ENCODE measurements around the gene HELZ2.

HELZ2 gene

GRCh38 chr20:63597651-63598478 lies 23.8 kb upstream of the HELZ2 start:
- no peak for DNase-seq

GRCh38 chr20:63596423-63596822 lies 22.4 kb upstream of the HELZ2 start:
- DNase-seq, result no peak

GRCh38 chr20:63595416-63596127 lies 21.5 kb upstream of the HELZ2 start:
- DNase-seq, result no peak

- DNase-seq, result no peak
These were observed 20.1 kb upstream of the HELZ2 start for GRCh38 chr20:63594043-63594561.

GRCh38 chr20:63592661-63593060 lies 18.6 kb upstream of the HELZ2 start:
- DNase-seq, result no peak

- no peak for DNase-seq
These were observed 17.8 kb upstream of the HELZ2 start for GRCh38 chr20:63591786-63592355.

GRCh38 chr20:63591147-63591533 lies 17.1 kb upstream of the HELZ2 start:
- no peak for DNase-seq

- no peak for DNase-seq
These were observed 16.4 kb upstream of the HELZ2 start for GRCh38 chr20:63590218-63591146.

GRCh38 chr20:63589261-63590217 lies 15.5 kb upstream of the HELZ2 start:
- no peak for DNase-seq

- DNase-seq, result no peak
These were observed 14.6 kb upstream of the HELZ2 start for GRCh38 chr20:63588641-63589041.

- DNase-seq, result no peak
These were observed 13.9 kb upstream of the HELZ2 start for GRCh38 chr20:63587776-63588591.

- no peak for DNase-seq
These were observed 13.2 kb upstream of the HELZ2 start for GRCh38 chr20:63587256-63587655.

- no peak for DNase-seq
These were observed 12.8 kb upstream of the HELZ2 start for GRCh38 chr20:63586797-63587196.

GRCh38 chr20:63585616-63586565 lies 11.9 kb upstream of the HELZ2 start:
- no peak for DNase-seq

- no peak for DNase-seq
These were observed 8.5 kb upstream of the HELZ2 start for GRCh38 chr20:63582382-63583063.

GRCh38 chr20:63580796-63581461 lies 6.9 kb upstream of the HELZ2 start:
- no peak for DNase-seq

GRCh38 chr20:63579017-63579694 lies 5.1 kb upstream of the HELZ2 start:
- no peak for DNase-seq

Data from femur (tissue), 1 donor.